Left lung (tissue), 10 donors: ENCODE data around the gene LTA4H. TPM values are rescaled to one million over a fixed set of nuclear protein-coding genes. Genes with fewer than 3 reads are reported as not detected.
"Not testable (repeated sequence)": the region's sequence is repeated elsewhere in the genome, so short reads cannot be mapped to it uniquely, and the experiment has no call there.

ENCODE experiments used
- ATAC-seq: fragments of 200-7000 bp; cut with Tn5 transposase; one replicate; pipeline ENCODE4 v1.9.1; 2020; ENCODE audit warnings: moderate library complexity
- DNase-seq, 4 donors: peaks; one replicate each; pipeline ENCODE4 v3.0.0-alpha.2; 2013 to 2020
- H3K27ac ChIP-seq, 2 donors: fragments of 200-600 bp; sonication (generic) in 1 of 2; one replicate each; pipeline versions ENCODE4 v1.5.0 to v1.8.0; 2020 to 2021
- H3K27me3 ChIP-seq, 2 donors: fragments of 200-600 bp; sonication (generic) in 1 of 2; one replicate each; pipeline versions ENCODE4 v1.5.0 to v1.8.0; 2020 to 2021
- H3K36me3 ChIP-seq, 2 donors: fragments of 200-600 bp; sonication (generic) in 1 of 2; one replicate each; pipeline versions ENCODE4 v1.5.0 to v1.8.0; 2020 to 2021
- H3K4me1 ChIP-seq, 2 donors: fragments of 200-600 bp; one replicate each; pipeline ENCODE4 v1.8.0; 2021
- H3K4me3 ChIP-seq, 2 donors: fragments of 200-600 bp; sonication (generic) in 1 of 2; one replicate each; pipeline versions ENCODE4 v1.5.0 to v1.8.0; 2020 to 2021; ENCODE audit warnings: mild to moderate bottlenecking in 1 of 2
- H3K9me3 ChIP-seq, 2 donors: fragments of 200-600 bp; sonication (generic) in 1 of 2; one replicate each; pipeline versions ENCODE4 v1.5.0 to v1.8.0; 2020 to 2021
- CTCF ChIP-seq, 2 donors: fragments of 200-600 bp; sonication (generic) in 1 of 2; IDR thresholded peaks; one replicate each; pipeline versions ENCODE4 v1.5.0 to v1.8.0; 2021; ENCODE audit warnings: antibody characterized with exemption in 2 of 2
- intact Hi-C, 2 donors: fragments of 100-400 bp; cut with DNase I; formaldehyde crosslinking; loops; one replicate each; pipeline versions ENCODE4 v1.11.2 to v1.14.2; 2022
- polyA plus RNA-seq, 6 donors: library from polyadenylated mRNA; unstranded; fragments of 120-200 nt; gene quantifications; one replicate each; pipeline ENCODE4 v1.2.1, GENCODE V29; 2013; ENCODE audit not compliant: insufficient read length in 6 of 6
- total RNA-seq, 2 donors: library from RNA; stranded (reverse); fragmentation: NEBNext Ultra II Directional; extraction: Animal tissue kit (Norgen Biotek cat#: 25700); gene quantifications; one replicate each; pipeline ENCODE4 v1.2.1, GENCODE V29; 2021
- donor health status: DM: no; HTN: yes; CAD: no.
- donor health status: DM: no; HTN: no; CAD: no.

Gene LTA4H
- total and polyA plus RNA-seq, 8 donors, result 173 to 227 (median 203) TPM

GRCh38 chr12:96068111-96068510, 32.7 kb upstream of the LTA4H start:
- TF ChIP-seq CTCF (IDR thresholded peaks at IDR 0.05), result no peak

GRCh38 chr12:96065776-96066175, 30.4 kb upstream of the LTA4H start:
- H3K27ac ChIP-seq, H3K4me3 ChIP-seq, DNase-seq, intact Hi-C loops, H3K27me3 ChIP-seq, H3K9me3 ChIP-seq, ATAC-seq, H3K36me3 ChIP-seq: not testable (repeated sequence)
- peaks cover 5 to 25% of the 10 kb centered on the region in 2 donors for H3K4me1 ChIP-seq

More at GRCh38 chr12:96068111-96068510, 32.7 kb upstream of the LTA4H start:
- Histone ChIP-seq H3K9me3 (no peaks in the 10 kb centered on the region), H3K36me3 (no peaks in the 10 kb centered on the region), H3K4me3 (no peak overlapping the region), H3K27me3 (no peaks in the 10 kb centered on the region), H3K27ac (no peak overlapping the region), H3K4me1 (peaks cover 0 to 20% of the 10 kb centered on the region in 2 donors)
- DNase-seq (no peak), ATAC-seq (no peak)
- intact Hi-C loops, result no loop called here

GRCh38 chr12:96064966-96065365, 29.6 kb upstream of the LTA4H start:
- no peak for ATAC-seq
- Histone ChIP-seq H3K4me1 (peaks cover 5 to 19% of the 10 kb centered on the region in 2 donors), H3K4me3 (no peak overlapping the region), H3K27me3 (no peaks in the 10 kb centered on the region), H3K27ac (no peak overlapping the region), H3K36me3 (no peaks in the 10 kb centered on the region), H3K9me3 (no peaks in the 10 kb centered on the region)
- no peak for TF ChIP-seq CTCF (IDR thresholded peaks at IDR 0.05)
- intact Hi-C loops, result loop anchor here in 1 of 2 donors (5.0 kb wide), 2 partner anchors 152 to 452 kb away; no protein-coding TSS in a partner anchor
- DNase-seq, result no peak

- intact Hi-C loops, result loop anchor here in 1 of 2 donors (5.0 kb wide), 2 partner anchors 153 to 453 kb away; no protein-coding TSS in a partner anchor
- Histone ChIP-seq H3K27me3 (no peaks in the 10 kb centered on the region), H3K27ac (no peak overlapping the region), H3K36me3 (no peaks in the 10 kb centered on the region), H3K9me3 (no peaks in the 10 kb centered on the region), H3K4me3 (no peak overlapping the region), H3K4me1 (peaks cover 5 to 19% of the 10 kb centered on the region in 2 donors)
- TF ChIP-seq CTCF (IDR thresholded peaks at IDR 0.05), result no peak
- DNase-seq (no peak), ATAC-seq (peak; percentile 54)
These were observed 28.9 kb upstream of the LTA4H start for GRCh38 chr12:96064271-96064670.

GRCh38 chr12:96063046-96063445, 27.7 kb upstream of the LTA4H start:
- no peak for TF ChIP-seq CTCF (IDR thresholded peaks at IDR 0.05)
- Histone ChIP-seq H3K9me3 (no peaks in the 10 kb centered on the region), H3K27me3 (no peaks in the 10 kb centered on the region), H3K4me1 (peaks cover 5 to 19% of the 10 kb centered on the region in 2 donors), H3K36me3 (no peaks in the 10 kb centered on the region), H3K27ac (no peak overlapping the region), H3K4me3 (no peak overlapping the region)
- ATAC-seq (no peak), DNase-seq (peak in 1 of 4 donors; percentile 34)
- intact Hi-C loops, result loop anchor here in 1 of 2 donors (5.0 kb wide), 2 partner anchors 154 to 454 kb away; no protein-coding TSS in a partner anchor
